Measurements from ENCODE around the gene ASIC1.

The ASIC1 gene

DNA sequence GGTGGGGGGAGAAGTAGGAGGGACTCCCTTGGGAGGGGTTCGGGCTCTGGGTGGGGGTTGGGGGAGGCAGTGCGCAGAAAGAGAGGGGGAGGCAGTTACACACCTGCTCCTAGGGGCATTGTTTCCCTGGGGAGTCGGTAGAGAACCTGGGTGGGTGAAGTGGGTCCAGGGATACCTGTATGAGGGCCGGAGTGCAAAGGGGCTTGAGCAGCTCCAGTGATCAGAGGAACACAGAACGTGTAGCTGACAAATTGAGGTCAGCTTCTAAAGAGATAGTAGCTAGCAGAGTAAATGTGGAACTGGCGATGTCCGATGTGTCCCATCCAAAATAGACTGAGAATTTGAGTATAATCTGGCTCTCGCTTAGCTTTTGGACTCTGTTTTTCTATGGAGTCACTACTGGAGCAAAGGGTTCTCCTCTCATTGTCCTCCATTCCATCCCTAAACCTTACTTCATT, 28.2 kb downstream of the ASIC1 start:
- no peak for DNase-seq

DNA sequence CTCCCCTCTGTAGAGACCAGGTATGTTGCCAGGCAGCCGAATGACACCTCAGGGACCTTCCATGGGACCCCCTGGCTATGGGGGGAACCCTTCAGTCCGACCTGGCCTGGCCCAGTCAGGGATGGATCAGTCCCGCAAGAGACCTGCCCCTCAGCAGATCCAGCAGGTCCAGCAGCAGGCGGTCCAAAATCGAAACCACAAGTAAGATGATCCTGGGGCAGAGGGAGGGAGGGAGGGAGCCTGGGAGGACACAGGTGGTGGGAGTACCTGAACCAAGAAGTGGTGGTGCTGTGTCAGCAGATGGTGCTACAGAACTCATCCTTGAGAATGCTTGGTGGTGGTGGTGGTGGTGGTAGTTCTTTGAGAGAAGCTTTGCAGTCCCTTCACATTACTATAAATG, 28.8 kb downstream of the ASIC1 start:
- DNase-seq = no peak

DNA sequence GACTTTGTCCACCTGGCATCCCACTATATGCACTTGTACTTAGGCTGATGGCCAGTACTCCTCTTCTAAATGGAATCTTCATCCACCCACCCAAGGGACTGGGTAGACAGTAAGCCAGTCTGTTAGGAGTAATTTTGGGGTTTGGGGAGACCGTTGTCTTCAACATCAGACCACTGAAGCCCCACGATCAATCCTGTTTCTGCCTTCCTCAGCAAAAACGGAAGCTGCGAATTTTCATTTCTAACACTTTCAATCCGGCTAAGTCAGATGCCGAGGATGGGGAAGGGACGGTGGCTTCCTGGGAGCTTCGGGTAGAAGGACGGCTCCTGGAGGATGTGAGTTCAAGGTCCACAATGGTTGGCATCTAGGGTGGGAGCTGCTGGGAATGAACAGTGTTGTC, 29.8 kb downstream of the ASIC1 start:
- no peak for DNase-seq

DNA sequence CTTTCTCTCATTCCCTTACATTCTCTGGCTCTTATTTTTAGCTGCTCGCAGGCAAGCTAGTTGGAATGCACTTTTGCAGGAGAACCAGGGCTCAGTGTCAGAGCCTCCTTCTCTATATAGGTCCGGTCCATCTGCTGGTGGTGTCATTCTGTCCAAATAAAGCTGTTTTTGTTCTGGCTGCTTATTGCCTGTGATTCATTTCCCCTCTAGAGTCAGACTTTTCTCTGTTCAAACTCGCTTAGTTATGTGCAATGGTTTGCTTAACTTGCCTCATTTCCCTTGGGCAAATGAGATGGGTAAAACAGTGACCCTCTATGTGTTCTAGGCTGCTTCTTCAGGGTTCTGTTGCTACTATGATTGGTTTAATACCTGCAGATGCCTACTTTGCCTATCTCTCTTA, 30.6 kb downstream of the ASIC1 start:
- DNase-seq = no peak

DNA sequence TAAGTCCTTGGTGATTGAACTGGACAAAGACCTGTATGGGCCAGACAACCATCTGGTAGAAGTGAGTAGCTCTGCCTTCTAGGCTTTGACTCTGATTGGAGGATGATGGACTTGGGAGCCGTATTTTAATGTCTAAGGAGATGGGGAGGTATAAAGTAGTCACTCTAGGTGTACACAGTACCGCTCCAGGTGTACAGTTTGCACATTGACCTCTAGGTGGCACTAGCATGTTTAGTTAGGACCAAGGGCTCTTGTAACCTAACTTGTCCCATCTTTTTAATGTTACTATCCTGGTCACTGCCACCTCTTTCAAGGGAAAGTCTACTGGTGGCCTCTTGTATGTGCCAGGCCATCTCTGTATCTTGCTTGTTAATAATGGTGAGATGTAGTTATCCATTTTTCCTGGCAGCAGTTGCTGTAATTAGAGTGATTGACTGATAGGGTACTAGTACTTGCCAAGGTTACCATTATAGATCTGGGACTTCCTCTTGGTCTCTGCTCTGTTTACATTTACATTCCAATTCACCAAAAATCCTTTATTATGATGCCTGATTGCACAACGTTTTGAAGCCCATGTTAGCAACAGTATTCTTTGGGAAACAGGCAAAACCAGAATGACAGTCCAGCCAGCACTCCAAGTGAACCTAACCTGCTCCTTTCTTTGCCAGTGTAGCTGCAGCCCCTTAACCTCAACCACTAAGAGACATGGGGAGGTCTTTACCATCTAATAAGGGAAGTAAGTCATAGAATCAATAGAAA, 31.4 kb downstream of the ASIC1 start:
- DNase-seq = peak; percentile 39

DNA sequence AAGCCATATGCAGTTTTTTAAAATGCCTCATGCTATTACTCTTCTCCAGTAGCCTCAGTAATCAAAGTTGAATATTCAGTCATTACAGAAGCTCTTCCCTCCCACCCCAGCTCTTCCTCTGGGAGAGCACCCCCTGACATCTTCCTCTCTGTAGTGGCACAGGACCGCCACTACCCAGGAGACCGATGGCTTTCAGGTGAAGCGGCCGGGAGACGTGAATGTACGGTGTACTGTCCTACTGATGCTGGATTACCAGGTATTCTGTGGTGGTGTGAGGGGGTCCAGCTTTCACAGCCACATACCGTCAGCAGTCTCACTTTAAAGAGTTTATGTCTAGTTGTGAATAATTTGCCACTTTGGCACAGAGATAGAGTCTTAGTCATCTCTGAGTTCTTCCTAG, 32.3 kb downstream of the ASIC1 start:
- DNase-seq = no peak

DNA sequence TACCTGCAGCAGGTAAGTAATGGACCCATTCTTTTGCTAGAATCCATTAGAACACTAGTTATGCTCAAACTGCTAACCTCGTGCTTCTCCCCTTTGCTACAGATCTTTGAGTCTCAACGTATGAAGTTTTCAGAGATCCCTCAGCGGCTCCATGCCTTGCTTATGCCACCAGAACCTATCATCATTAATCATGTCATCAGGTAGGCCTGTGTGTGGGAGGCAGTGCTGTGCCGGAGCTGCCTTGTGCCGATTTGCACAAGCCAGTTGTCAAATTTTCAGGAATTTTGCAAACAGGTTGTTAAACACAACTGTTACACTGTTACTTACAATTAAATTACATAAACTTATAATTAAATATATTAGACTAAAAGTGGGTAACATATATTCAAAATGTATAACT, 33.0 kb downstream of the ASIC1 start:
- DNase-seq = no peak

DNA sequence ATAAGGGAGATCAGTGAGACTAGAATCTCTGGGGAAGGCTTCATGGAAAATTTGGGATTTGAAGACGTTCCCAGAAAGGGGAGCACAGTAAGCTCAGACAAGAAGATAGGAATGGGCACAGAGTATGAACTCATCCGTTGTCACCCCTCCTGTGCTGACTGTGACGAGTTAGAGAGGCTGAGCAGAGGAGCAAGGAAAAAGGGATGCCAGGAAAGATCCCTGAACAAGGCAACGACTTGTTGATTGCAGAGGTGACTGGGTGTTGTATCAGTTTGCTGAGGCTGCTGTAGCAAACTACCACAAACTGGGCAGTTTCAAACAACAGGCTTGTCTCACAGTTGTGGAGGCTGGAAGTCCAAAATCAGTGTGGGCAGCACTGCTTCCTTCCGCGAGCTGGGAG, 40.6 kb downstream of the ASIC1 start:
- DNase-seq = no peak

DNA sequence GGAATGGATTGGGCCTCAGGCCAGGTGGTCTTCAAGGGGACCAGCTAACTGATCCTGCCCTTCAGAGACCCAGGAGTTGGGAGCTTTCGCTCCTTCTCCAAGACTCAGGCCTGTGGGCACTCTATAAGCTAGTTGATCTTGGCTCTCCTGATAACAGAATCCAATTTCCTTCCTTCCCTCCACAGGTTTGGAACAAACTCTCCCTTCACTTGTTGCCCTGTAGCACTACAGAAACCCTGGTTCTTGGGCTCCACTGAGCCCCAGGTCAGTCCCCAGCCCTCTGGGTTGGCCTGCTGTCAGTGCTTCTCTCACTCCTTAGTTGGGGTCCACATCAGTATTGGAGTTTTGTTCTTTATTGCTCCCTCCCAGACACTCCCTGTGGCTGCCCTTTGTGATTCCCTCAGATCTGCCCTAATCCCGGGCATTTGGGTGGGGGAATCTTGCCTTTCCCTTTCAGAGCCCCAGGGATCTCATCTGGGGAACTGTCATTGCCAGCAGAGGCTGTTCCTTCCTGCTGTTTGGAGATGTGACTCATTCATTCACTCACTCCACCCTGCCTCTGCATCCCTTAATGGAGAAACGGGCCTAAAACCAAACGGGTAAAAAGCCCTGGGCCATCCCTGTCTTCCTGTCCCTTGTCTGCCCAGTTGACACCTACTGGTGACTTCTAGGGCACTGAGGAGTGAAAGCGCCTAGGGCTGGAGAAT, 42.1 kb downstream of the ASIC1 start:
- DNase-seq = no peak

DNA sequence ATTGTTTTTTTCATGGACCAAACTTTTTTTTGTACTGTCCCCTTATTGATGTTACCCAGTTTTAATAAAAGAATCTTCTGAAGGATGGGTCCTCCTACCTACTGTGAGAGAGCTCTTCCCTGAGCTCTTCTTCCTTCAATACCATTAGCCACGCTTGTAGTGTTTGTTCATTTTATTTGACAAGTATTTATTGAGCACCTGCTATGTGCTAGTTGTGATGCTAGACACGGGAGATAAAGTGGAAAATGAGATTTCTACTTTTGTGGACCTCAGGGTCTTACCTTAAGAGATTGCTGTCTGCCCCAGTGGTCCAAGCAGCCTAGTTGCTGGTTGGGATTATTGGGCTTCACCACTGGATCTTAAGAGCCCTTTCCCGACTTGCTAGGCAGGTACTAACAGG, 43.2 kb downstream of the ASIC1 start:
- DNase-seq = no peak

DNA sequence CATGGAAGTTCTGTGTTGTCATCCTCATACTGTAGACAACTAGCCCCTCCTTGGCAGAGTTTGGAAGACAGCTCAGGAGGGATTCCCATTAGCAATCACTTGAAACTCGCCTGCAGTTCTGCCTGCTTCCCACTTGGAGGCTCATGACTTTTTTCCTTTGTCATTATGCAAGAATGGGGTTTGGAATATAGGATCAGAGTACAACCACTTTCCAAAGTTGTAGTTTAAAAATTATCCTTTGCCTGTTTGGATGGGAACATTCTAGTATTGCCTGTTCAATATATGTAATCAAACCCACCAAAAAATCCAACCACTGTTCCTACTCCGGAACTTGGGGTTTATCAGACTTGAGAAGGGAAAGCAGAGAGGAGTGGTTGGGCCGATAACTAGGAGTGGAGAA, 44.3 kb downstream of the ASIC1 start:
- no peak for DNase-seq

DNA sequence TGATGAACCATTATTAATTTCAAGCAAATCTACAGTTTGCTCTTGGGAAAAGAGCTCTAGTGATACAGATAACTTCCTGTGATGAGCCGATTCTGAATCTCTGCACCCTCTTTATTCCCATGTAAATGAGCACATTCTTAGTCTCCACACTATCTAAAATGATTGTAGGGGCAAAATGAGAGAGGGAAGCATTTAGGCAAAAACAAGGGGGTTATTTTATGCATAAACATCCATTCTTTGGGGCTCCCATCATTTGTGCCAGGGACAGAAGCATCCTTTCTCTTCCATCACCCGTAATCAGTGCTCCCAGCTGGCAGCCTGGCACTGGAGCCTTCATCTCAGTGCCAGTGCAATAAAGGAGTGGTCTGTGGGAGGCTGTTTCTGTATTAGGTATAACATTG, 44.7 kb downstream of the ASIC1 start:
- no peak for DNase-seq

DNA sequence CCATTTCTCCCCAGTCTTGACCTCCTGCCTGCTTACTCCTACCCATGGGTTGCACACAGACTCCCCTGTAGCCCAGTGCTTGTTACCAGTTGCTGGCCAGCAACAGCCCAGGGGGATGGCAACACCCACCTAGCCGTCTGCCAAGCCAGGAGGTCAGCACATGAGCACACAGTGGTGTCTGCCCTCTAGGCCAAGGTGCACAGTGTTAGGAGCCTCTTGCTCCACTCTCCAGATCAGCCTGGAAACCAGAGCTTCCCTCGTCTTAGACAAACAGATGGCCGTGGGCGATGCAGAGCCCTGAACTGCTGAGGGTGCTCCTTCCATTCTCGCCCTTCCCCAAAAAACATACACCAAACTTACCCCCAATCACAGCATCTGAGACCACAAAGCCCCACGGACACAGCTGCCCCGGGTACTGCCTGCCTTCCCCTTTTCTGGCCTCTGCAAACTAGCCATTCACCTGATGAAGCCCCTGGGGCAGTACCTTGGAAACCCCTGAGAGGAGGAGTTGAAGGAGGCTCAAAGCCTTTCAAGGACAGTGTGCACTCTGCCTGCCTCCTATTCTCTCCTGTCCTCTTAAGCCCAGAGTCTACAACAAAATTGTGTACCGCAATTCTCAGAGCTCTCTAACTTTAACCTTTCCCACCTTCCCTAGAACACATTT, 45.4 kb downstream of the ASIC1 start:
- no peak for DNase-seq

DNA sequence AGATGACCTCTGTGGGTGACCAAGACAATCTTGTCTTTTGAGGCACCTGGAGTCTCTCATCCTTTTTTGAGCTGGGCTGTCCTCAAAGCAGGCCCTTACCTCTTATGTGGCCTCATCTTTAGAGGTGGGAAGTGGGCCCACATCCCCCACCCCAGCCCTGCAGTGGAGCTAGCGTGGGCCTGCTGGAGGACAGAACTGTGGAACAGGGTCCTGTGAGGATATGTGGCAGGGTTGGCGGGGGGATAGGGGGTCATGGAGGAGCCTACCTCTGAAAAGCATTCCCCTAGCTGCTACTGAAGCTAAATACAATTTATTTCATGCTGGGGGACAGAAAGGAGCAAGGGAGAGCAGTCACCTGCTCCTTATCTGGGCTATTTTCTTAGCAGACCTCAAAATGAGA, 46.0 kb downstream of the ASIC1 start:
- DNase-seq = no peak

DNA sequence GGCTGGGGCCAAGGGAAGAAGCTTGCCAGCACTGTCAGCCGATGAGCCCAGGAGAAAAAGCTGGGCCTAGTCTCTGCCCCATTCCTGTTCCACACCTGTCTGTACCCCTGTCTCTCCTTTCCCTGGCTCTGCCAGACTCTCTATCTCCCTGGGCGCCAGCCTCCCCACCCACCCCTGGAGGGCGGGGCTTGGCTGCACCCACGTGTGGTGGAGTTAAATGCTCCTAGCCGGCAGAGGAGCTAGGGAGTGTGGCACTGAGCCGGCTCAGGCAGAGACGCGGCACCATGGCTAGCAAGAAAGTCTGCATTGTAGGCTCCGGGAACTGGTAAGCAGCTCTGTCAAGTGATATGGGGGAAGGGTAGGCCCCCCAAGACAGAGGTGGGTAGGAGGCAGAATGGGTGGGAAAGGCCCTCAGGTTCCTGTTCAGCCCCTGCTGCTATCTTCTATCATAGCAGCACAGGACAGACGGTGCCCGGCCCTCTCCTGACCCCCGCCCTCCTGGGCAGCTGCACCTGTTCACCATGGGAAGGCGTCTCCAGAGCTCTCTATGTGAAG, 46.4 kb downstream of the ASIC1 start, which contains the start of gene GPD1:
TSS of gene GPD1 (plus strand) at position 242 of the 555 bp plus-strand sequence. CDS start at position 285, 43 bp downstream.
- no peak for DNase-seq

DNA sequence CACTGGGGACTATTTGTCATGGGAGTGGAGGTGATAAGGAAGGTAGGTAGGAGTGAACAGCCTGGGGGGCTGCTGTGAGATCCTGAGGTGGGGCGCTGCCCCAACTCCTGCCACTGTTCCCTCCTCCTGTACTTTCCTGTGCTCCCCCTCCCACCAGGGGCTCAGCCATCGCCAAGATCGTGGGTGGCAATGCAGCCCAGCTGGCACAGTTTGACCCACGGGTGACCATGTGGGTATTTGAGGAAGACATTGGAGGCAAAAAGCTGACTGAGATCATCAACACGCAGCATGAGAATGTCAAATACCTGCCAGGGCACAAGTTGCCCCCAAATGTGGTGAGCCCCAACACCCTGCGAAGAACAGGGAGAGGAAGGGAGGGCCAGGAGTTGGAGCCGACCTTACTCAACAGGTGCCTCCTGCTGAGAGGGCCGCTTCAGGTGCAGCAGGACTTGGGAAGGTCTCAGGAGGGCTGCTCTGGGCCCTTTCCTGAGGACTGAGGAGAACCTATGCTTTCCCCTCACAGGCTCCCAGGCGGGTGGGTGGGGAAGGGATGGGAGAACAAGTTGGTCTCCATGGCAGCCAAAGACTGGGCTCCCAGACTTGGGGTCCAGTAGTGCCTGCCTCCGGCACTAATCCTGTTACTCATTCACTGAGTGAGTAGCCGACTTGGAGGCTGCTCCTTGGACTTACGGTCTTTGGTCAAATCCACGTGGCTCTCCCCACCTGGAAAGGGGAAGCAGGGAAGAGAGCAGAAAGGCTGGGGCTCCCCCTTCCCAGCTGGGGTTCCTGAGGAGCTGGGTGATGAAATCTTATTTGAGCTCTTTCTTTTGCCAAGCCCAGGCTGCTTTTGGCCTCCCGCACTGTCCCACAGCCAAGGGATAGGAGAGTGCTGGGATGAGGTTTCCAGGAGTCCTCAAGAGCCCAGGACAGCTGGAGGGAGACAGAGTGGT, 47.3 kb downstream of the ASIC1 start:
- DNase-seq = no peak

DNA sequence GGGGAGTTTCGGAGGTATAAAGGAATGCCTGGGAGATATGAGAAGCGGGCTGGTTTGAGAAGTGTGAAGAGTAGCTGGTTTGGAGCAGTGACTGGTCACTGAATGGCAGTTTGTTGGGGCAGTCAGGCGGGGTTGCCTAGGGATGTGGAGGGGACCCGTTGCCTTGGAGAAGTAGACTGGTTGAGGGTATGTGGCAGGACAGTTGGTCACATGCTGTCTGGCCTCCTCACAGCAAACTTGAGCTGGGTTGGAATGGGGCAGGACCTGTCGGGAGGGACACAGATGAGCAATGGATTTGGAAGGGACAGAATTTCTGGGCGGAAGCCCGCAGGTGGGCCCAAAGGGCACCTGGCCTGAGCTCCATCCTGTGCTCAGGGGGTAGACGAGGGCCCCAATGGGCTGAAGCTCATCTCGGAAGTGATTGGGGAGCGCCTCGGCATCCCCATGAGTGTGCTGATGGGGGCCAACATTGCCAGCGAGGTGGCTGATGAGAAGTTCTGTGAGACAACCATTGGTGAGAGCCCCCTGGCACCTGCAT, 48.6 kb downstream of the ASIC1 start:
- no peak for DNase-seq

DNA sequence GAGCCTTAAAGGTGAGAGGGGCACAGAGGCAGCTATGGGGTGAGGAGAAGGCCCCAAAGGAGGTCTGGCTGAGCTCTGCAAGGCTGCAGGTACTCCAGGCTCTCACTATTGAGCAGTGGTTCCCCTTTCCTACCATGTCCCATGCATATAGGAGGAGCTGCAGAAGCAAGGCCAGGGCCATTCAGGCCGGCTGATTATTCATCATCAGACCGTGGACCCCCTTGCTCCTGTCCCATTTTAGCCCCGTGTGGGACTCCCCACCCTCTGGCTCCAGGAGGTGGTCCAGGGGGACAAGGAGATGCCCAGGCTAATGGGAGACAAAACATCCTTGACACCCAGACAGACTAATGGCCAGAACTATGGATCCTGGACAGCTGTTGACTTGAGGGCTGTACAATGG, 49.5 kb downstream of the ASIC1 start:
- no peak for DNase-seq

DNA sequence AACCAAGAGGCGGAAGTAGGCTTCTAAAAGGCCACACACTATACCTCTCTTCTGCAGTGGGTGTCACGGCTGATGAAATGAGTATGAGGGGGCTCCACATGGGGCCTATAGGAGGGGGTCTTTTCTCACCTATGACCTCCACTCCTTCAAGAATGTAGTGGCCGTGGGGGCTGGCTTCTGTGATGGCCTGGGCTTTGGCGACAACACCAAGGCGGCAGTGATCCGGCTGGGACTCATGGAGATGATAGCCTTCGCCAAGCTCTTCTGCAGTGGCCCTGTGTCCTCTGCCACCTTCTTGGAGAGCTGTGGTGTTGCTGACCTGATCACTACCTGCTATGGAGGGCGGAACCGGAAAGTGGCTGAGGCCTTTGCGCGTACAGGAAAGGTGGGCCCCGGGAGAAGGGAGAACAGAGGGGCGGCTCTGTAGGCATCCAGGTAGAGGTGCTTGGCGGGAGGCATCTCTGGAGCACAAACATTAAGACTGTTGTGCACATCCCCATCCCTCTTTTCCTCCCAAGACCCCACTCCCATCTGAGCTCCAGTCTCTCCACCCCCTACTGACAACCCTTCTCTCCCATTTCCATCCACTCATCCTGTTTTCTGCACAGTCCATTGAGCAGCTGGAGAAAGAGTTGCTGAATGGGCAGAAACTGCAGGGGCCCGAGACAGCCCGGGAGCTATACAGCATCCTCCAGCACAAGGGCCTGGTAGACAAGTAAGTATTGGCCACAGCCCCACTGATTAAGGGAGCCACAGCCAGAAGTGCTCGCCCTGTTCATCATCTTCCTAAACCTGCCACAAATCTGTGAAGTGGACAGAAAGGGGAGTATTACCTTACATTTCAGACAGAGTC, 50.2 kb downstream of the ASIC1 start:
- DNase-seq = no peak

DNA sequence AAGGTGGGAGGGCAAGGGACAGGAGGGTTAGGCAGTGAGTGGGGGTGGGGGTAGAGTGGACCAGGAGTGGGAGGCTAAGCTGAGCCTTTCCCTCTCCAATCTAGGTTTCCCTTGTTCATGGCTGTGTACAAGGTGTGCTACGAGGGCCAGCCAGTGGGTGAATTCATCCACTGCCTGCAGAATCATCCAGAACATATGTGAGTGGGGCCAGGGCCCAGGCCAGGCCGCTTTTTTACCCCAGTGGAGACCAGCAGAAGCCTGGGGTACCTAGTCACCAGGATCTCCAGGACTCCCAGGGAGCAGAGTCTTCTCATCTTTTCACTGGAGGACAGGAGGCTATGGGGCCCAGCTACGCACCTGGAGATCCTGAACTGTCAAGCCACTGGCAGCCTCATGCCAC, 51.9 kb downstream of the ASIC1 start:
- DNase-seq = no peak

DNA sequence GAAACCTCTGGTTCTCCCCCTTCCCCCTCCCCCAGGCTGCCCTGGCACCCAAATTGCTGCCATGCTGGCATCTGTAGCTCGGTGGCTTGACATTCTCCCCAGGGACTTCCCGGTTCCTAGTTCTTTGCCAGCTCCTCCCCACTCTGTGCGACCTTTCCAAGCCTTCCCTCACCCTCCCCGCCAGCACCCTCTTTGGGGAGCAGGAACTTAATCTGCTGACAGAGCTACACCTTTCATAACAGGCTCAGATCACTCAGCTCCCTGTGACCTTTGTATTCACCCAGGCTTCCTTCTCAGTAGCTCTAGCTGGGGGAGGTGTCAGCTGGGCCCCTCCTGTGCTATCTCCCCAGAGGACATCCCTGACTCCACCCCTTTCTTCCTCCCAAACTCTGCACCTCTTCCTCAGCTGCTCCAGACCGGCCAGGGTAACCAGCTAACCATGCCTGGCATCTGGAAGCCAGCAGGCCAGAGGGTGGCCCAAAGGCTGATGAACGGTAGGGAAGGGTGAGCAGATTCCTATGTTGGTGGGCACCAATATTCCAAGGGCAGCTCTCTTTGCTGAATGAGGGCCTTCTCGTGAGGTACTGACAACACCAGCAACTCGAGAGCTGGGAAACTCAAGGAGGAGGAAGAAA, 52.8 kb downstream of the ASIC1 start:
- no peak for DNase-seq

Data from KG1 (cell line).